ENCODE data around the gene GSS.
"Not testable (repeated sequence)": the region's sequence is repeated elsewhere in the genome, so short reads cannot be mapped to it uniquely, and the experiment has no call there.

Gene GSS

GRCh38 chr20:34895465-34895864, 60.1 kb downstream of the GSS start:
- Mint-ChIP-seq H3K9me3 (no peaks in the 10 kb centered on the region), H3K27ac (no peak overlapping the region), H3K36me3 (ENCODE audit: low read depth) (no peaks in the 10 kb centered on the region), H3K4me1 (ENCODE audit: low read depth) (peaks cover 27% of the 10 kb centered on the region), H3K4me3 (no peak overlapping the region), H3K27me3 (no peaks in the 10 kb centered on the region)
- DNase-seq = no peak

DNA sequence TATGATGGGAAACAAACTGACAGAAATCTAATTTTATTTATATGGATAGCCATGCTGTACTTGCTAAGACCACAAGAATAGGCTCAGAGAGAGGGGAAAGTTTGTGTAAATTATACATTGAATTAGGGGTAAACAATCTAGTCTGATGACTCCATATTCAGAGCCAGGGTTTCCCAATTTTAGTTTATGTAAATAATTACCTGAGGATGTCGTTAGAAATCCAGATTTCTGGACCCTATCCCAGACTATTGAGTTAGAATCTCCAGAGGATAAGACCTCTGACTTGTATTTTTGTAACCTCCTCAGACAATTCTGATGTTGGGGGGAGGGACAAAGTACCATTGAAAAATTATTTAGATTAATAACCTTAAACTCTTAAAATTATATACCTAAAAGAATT, 60.9 kb downstream of the GSS start:
- H3K4me1 Mint-ChIP-seq (ENCODE audit: low read depth) = peaks cover 34% of the 10 kb centered on the region
- H3K36me3 Mint-ChIP-seq (ENCODE audit: low read depth) = no peaks in the 10 kb centered on the region
- no peak overlapping the region for H3K27ac Mint-ChIP-seq
- H3K27me3 Mint-ChIP-seq = no peaks in the 10 kb centered on the region
- DNase-seq = no peak
- no peak overlapping the region for H3K4me3 Mint-ChIP-seq
- no peaks in the 10 kb centered on the region for H3K9me3 Mint-ChIP-seq

DNA sequence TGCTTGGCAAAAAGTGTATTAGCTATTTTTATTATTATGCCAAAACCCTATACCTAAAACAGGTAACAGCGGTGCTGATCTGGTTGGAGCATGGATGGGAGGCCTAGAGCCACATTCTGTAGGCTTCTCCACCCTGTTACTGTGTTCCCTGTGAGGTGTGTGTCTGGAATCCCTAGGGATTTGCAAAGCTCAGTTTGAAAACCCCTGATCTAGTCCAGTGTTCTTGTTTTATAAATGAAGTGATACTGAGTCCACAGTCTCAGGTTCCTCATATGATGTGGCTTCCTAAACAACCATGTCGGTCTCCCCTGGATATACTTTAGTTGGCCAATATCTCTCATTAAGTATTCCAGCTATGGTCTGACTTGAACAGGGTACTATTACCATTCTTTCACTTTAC, 62.9 kb downstream of the GSS start:
- Mint-ChIP-seq H3K9me3 (no peaks in the 10 kb centered on the region), H3K27me3 (no peaks in the 10 kb centered on the region), H3K4me1 (ENCODE audit: low read depth) (peaks cover 41% of the 10 kb centered on the region), H3K4me3 (peak overlapping the region; percentile 11), H3K27ac (peak overlapping the region; percentile 90), H3K36me3 (ENCODE audit: low read depth) (no peaks in the 10 kb centered on the region)
- DNase-seq = no peak

DNA sequence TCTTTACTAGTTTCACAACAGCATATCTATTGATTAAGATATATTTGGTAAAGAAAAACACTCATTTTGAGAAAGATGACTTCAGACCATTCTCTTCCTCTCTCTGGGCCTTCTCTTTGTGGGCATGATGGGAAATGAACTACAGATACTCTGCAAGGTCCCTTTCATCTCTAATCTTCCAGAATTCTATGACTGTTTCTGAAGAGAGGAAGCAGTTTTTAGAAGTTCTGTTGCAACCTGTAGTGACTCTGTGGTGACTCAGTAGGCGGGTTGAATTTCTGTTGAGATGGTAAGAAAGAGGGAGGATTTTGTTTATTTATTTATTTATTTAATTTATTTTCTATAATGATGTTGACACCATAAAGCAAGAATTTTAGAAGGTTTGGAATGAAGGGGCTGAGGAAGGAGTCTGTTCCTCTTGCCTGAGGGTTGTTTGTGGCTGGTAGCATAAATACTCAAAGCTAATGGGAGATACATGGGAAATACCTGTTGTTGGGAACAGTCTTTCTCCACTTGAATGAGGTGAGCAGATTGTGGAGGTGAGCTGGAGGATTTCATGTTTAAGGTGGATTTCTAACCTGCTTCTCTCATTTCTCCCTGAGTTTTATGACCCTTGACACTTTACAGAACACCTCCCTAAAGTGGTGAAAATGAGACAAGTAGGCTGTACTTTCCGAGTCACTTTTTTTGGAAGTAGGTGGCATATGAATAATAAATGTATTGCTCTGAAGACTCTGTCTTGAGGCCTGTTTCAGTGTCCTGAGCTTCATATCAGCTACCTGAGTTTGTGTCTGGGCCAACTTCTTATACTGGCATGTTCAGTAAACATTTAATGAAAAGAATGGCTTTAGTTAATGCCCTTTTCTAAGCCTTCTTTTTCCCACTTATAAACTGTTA, 64.2 kb downstream of the GSS start:
- Mint-ChIP-seq H3K27ac (peak overlapping the region; percentile 90), H3K27me3 (no peaks in the 10 kb centered on the region), H3K36me3 (ENCODE audit: low read depth) (no peaks in the 10 kb centered on the region), H3K4me1 (ENCODE audit: low read depth) (peaks cover 41% of the 10 kb centered on the region), H3K4me3 (peak overlapping the region; percentile 28), H3K9me3 (no peaks in the 10 kb centered on the region)
- DNase-seq = no peak

- H3K9me3 Mint-ChIP-seq = no peaks in the 10 kb centered on the region
- peak overlapping the region; percentile 18 for H3K27ac Mint-ChIP-seq
- peaks cover 42% of the 10 kb centered on the region for H3K4me1 Mint-ChIP-seq (ENCODE audit: low read depth)
- no peaks in the 10 kb centered on the region for H3K27me3 Mint-ChIP-seq
- no peak for DNase-seq
- no peak overlapping the region for H3K4me3 Mint-ChIP-seq
- H3K36me3 Mint-ChIP-seq (ENCODE audit: low read depth) = peaks cover 11% of the 10 kb centered on the region
These were observed 67.1 kb downstream of the GSS start for GRCh38 chr20:34888468-34888867.

GRCh38 chr20:34887023-34887422, 68.6 kb downstream of the GSS start:
- no peak for DNase-seq
- peaks cover 21% of the 10 kb centered on the region for H3K36me3 Mint-ChIP-seq (ENCODE audit: low read depth)
- no peak overlapping the region for H3K4me3 Mint-ChIP-seq
- no peak overlapping the region for H3K27ac Mint-ChIP-seq
- H3K9me3 Mint-ChIP-seq = no peaks in the 10 kb centered on the region
- H3K4me1 Mint-ChIP-seq (ENCODE audit: low read depth) = peaks cover 41% of the 10 kb centered on the region
- H3K27me3 Mint-ChIP-seq = no peaks in the 10 kb centered on the region

DNA sequence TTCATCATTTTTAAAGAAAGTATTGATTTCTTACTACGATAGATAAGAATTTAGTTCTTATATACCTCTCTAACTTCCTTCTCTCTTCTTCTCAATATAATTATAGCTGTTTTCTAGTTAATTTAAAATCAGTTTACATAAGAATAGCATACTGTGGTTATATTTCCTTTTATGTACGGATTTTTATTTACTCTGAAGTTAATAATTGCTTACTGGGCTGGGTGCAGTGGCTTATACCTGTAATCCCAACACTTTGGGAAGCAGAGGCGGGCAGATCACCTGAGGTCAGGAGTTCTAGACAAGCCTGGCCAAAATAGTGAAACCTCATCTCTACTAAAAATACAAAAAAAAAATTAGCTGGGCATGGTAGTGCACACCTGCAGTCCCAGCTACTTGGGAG, 69.5 kb downstream of the GSS start:
- H3K9me3 Mint-ChIP-seq = no peaks in the 10 kb centered on the region
- no peak overlapping the region for H3K4me3 Mint-ChIP-seq
- peaks cover 32% of the 10 kb centered on the region for H3K4me1 Mint-ChIP-seq (ENCODE audit: low read depth)
- no peak for DNase-seq
- peaks cover 21% of the 10 kb centered on the region for H3K36me3 Mint-ChIP-seq (ENCODE audit: low read depth)
- H3K27me3 Mint-ChIP-seq = no peaks in the 10 kb centered on the region
- H3K27ac Mint-ChIP-seq = no peak overlapping the region

GRCh38 chr20:34884260-34884659, 71.3 kb downstream of the GSS start:
- DNase-seq = no peak
- H3K4me3 Mint-ChIP-seq = no peak overlapping the region
- no peaks in the 10 kb centered on the region for H3K27me3 Mint-ChIP-seq
- H3K4me1 Mint-ChIP-seq (ENCODE audit: low read depth) = peaks cover 16% of the 10 kb centered on the region
- H3K27ac Mint-ChIP-seq = no peak overlapping the region
- H3K36me3 Mint-ChIP-seq (ENCODE audit: low read depth) = peaks cover 21% of the 10 kb centered on the region
- no peaks in the 10 kb centered on the region for H3K9me3 Mint-ChIP-seq

DNA sequence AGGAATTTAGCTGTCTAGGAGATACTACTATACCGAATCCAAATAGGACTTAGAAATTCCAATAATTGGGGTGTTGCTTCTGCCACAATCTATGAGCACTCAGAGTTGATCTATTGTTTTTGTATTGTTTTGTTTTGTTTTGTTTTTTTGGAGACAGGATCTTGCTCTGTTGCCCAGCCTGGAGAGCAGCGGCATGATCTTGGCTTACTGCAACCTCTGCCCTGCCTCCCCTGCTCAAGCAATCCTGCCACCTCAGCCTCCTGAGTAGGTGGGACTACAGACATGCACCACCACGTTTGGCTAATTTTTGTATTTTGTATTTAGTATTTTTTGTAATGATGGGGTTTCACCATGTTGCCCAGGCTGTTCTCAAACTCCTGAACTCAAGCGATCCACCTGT, 71.8 kb downstream of the GSS start:
- Mint-ChIP-seq H3K36me3 (ENCODE audit: low read depth) (peaks cover 21% of the 10 kb centered on the region), H3K27me3 (no peaks in the 10 kb centered on the region), H3K4me3 (no peak overlapping the region), H3K27ac (peak overlapping the region; percentile 30), H3K4me1 (ENCODE audit: low read depth) (peaks cover 18% of the 10 kb centered on the region), H3K9me3 (no peaks in the 10 kb centered on the region)
- no peak for DNase-seq

- H3K27me3 Mint-ChIP-seq = no peaks in the 10 kb centered on the region
- no peak overlapping the region for H3K4me3 Mint-ChIP-seq
- peaks cover 18% of the 10 kb centered on the region for H3K4me1 Mint-ChIP-seq (ENCODE audit: low read depth)
- no peaks in the 10 kb centered on the region for H3K9me3 Mint-ChIP-seq
- peak overlapping the region; percentile 60 for H3K27ac Mint-ChIP-seq
- no peak for DNase-seq
- peaks cover 21% of the 10 kb centered on the region for H3K36me3 Mint-ChIP-seq (ENCODE audit: low read depth)
These were observed 72.4 kb downstream of the GSS start for GRCh38 chr20:34883087-34883688.

- no peak for DNase-seq
- H3K9me3 Mint-ChIP-seq = no peaks in the 10 kb centered on the region
These were observed 73.9 kb downstream of the GSS start for GRCh38 chr20:34881689-34882088.

GRCh38 chr20:34880971-34881370, 74.6 kb downstream of the GSS start:
- H3K36me3 Mint-ChIP-seq (ENCODE audit: low read depth) = peaks cover 21% of the 10 kb centered on the region

More at GRCh38 chr20:34881689-34882088, 73.9 kb downstream of the GSS start:
- Mint-ChIP-seq H3K4me3 (no peak overlapping the region), H3K4me1 (ENCODE audit: low read depth) (peaks cover 26% of the 10 kb centered on the region), H3K36me3 (ENCODE audit: low read depth) (peaks cover 21% of the 10 kb centered on the region), H3K27me3 (no peaks in the 10 kb centered on the region), H3K27ac (no peak overlapping the region)

GRCh38 chr20:34880215-34880850, 75.3 kb downstream of the GSS start:
- no peak overlapping the region for H3K27ac Mint-ChIP-seq
- H3K9me3 Mint-ChIP-seq = no peaks in the 10 kb centered on the region
- H3K27me3 Mint-ChIP-seq = no peaks in the 10 kb centered on the region
- H3K4me3 Mint-ChIP-seq = no peak overlapping the region
- H3K4me1 Mint-ChIP-seq (ENCODE audit: low read depth) = peaks cover 36% of the 10 kb centered on the region
- no peak for DNase-seq
- H3K36me3 Mint-ChIP-seq (ENCODE audit: low read depth) = peaks cover 21% of the 10 kb centered on the region

More at GRCh38 chr20:34880971-34881370, 74.6 kb downstream of the GSS start:
- not testable (repeated sequence) for H3K4me3 Mint-ChIP-seq, H3K27ac Mint-ChIP-seq, H3K9me3 Mint-ChIP-seq, DNase-seq, H3K27me3 Mint-ChIP-seq
- H3K4me1 Mint-ChIP-seq (ENCODE audit: low read depth) = peaks cover 29% of the 10 kb centered on the region
